Erythroblast (primary cell): ENCODE results near the gene NTSR2.

ENCODE experiments used
- GATA1 ChIP-seq: IDR thresholded peaks from 2 replicates; pipeline ENCODE4 v1.6.1; 2011; ENCODE audit warnings: low read depth, mild to moderate bottlenecking, control low read depth, low read length, moderate library complexity
- POLR2A ChIP-seq: IDR thresholded peaks from 2 replicates; pipeline ENCODE4 v1.6.1; 2011; ENCODE audit warnings: mild to moderate bottlenecking, low read length

- TF ChIP-seq POLR2A (no peak), GATA1 (no peak)
Observed at GRCh38 chr2:11719230-11719977, 49.4 kb upstream of the NTSR2 start.
